Kidney (tissue), 14 donors: ENCODE results near the gene SH3BP5. TPM values are rescaled to one million over a fixed set of nuclear protein-coding genes. Genes with fewer than 3 reads are reported as not detected.
"Not testable (repeated sequence)": the region's sequence is repeated elsewhere in the genome, so short reads cannot be mapped to it uniquely, and the experiment has no call there.

Experiments
- DNase-seq, 5 donors: peaks; one replicate each; pipeline ENCODE4 v3.0.0-alpha.2; 2013 to 2020
- FAIRE-seq: peaks from 2 replicates; lab custom pipeline; 2012; peaks lifted over from hg19 to GRCh38; lab: Jason Lieb, UNC
- H3K27ac ChIP-seq, 2 donors: one replicate each; pipeline ENCODE4 v1.7.0; 2013; ENCODE audit warnings: low read depth in 2 of 2, low read length in 2 of 2, inconsistent platforms in 1 of 2
- H3K27me3 ChIP-seq: one replicate; pipeline ENCODE4 v1.7.1; 2013; ENCODE audit warnings: low read length, inconsistent platforms; ENCODE audit not compliant: control insufficient read depth, insufficient read depth
- H3K36me3 ChIP-seq, 3 donors: one replicate each; pipeline versions ENCODE4 v1.7.0 to v1.7.1; 2013; ENCODE audit warnings: low read length in 3 of 3, control low read depth in 1 of 3, inconsistent platforms in 1 of 3; ENCODE audit not compliant: insufficient read depth in 3 of 3, control insufficient read depth in 2 of 3
- H3K4me1 ChIP-seq, 3 donors: one replicate each; pipeline versions ENCODE4 v1.7.0 to v1.7.1; 2013; ENCODE audit warnings: low read length in 3 of 3, inconsistent platforms in 1 of 3, low read depth in 1 of 3; ENCODE audit not compliant: control insufficient read depth in 2 of 3, insufficient read depth in 2 of 3
- H3K4me3 ChIP-seq, 3 donors: one replicate each; pipeline versions ENCODE4 v1.7.0 to v1.8.1; 2013; ENCODE audit warnings: low read length in 3 of 3, control low read depth in 1 of 3, inconsistent platforms in 1 of 3
- H3K9ac ChIP-seq, 3 donors: one replicate each; pipeline versions ENCODE4 v1.7.0 to v1.7.1; 2013; ENCODE audit warnings: low read length in 3 of 3, control low read depth in 1 of 3, inconsistent platforms in 1 of 3
- H3K9me3 ChIP-seq, 3 donors: one replicate each; pipeline versions ENCODE4 v1.7.0 to v1.7.1; 2013; ENCODE audit warnings: low read length in 3 of 3, control low read depth in 1 of 3, inconsistent platforms in 1 of 3; ENCODE audit not compliant: control insufficient read depth in 2 of 3, insufficient read depth in 1 of 3
- CTCF ChIP-seq: IDR thresholded peaks from 3 replicates; pipeline ENCODE4 v1.5.1; 2012; ENCODE audit warnings: mild to moderate bottlenecking, moderate library complexity, borderline replicate concordance; ENCODE audit not compliant: insufficient read depth; ENCODE audit errors: extremely low read depth
- intact Hi-C: fragments of 100-400 bp; cut with DNase I; formaldehyde crosslinking; loops from one replicate; pipeline ENCODE4 v1.11.1; 2022
- polyA plus RNA-seq: library from polyadenylated mRNA; stranded (reverse); fragments of 350-450 nt; fragmentation: Illumina TruSeq; extraction: RNeasy Lipid Tissue Mini Kit (QIAGEN cat#74804); gene quantifications from one replicate; pipeline ENCODE4 v1.2.3, GENCODE V29; 2014; ENCODE audit warnings: low read depth, low replicate concordance; ENCODE audit not compliant: insufficient read depth
- total RNA-seq: library from RNA; stranded (reverse); fragmentation: NEBNext Ultra II Directional; extraction: Animal tissue kit (Norgen Biotek cat#: 25700); gene quantifications from one replicate; pipeline ENCODE4 v1.2.1, GENCODE V29; 2021
- donor health status: control.
- donor health status: control.
- donor health status: control.
- donor health status: control.
- donor health status: control.
- donor health status: DM: yes; HTN: yes; CAD: no.
- donor health status: Normal renal cell carcinoma (clear cell type).

Gene SH3BP5
- total and polyA plus RNA-seq, 2 donors from 2014 or later: 39.1 to 109 TPM

GRCh38 chr3:15355086-15355485 is 22.7 kb upstream of the SH3BP5 start:
- intact Hi-C loops: no loop called here

GRCh38 chr3:15354485-15354884 is 22.1 kb upstream of the SH3BP5 start:
- Histone ChIP-seq H3K36me3 (no peaks in the 10 kb centered on the region), H3K4me3 (no peak overlapping the region), H3K4me1 (peaks cover 0 to 2% (median 0%) of the 10 kb centered on the region in 3 donors), H3K9ac (no peak overlapping the region), H3K9me3 (peaks cover 0 to 7% (median 0%) of the 10 kb centered on the region in 3 donors), H3K27me3 (no peaks in the 10 kb centered on the region), H3K27ac (no peak overlapping the region)
- DNase-seq (no peak), FAIRE-seq (no peak)
- intact Hi-C loops: no loop called here
- no peak for TF ChIP-seq CTCF

More at GRCh38 chr3:15355086-15355485, 22.7 kb upstream of the SH3BP5 start:
- TF ChIP-seq CTCF: no peak
- no peak overlapping the region for H3K9ac ChIP-seq
- H3K27ac ChIP-seq: no peak overlapping the region
- no peak for DNase-seq
- peaks cover 0 to 2% (median 0%) of the 10 kb centered on the region in 3 donors for H3K4me1 ChIP-seq
- H3K4me3 ChIP-seq: no peak overlapping the region
- H3K27me3 ChIP-seq: no peaks in the 10 kb centered on the region
- H3K9me3 ChIP-seq: peaks cover 0 to 7% (median 0%) of the 10 kb centered on the region in 3 donors
- H3K36me3 ChIP-seq: no peaks in the 10 kb centered on the region
- no peak for FAIRE-seq

DNA sequence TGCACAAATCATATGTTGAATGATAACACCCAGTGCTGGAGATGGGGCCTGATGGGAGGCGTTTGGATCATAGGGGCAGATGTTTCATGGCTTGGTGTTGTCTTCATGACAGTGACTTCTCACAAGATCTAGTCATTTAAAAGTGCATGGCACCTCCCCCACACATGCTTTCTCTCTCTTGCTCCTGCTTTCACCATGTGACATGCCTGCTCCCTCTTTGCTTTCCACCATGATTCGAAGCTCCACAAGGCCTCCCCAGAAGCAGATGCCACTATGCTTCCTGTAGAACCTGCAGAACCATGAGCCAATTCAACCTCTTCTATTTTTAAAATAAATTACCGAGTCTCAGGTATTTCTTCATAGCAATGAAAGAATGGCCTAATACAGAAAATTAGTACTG is 17.8 kb upstream of the SH3BP5 start:
- H3K4me1 ChIP-seq: peaks cover 0 to 2% (median 0%) of the 10 kb centered on the region in 3 donors
- H3K27me3 ChIP-seq: no peaks in the 10 kb centered on the region
- DNase-seq: no peak
- H3K36me3 ChIP-seq: no peaks in the 10 kb centered on the region
- no peak overlapping the region for H3K4me3 ChIP-seq
- no peak for FAIRE-seq
- H3K9me3 ChIP-seq: peaks cover 0 to 7% (median 0%) of the 10 kb centered on the region in 3 donors
- TF ChIP-seq CTCF: no peak
- intact Hi-C loops: no loop called here
- no peak overlapping the region for H3K9ac ChIP-seq
- no peak overlapping the region for H3K27ac ChIP-seq

GRCh38 chr3:15349438-15349837 is 17.1 kb upstream of the SH3BP5 start:
- H3K36me3 ChIP-seq, H3K27me3 ChIP-seq, H3K27ac ChIP-seq, FAIRE-seq, intact Hi-C loops, H3K9ac ChIP-seq, H3K9me3 ChIP-seq, DNase-seq, H3K4me3 ChIP-seq, H3K4me1 ChIP-seq: not testable (repeated sequence)
